Kasumi-1 (cell line): ENCODE results near the gene CACNA1F.

Source experiments
- DNase-seq, 2 experiments: peaks; one replicate each; lab custom pipeline; 2025; lab: John Stamatoyannopoulos, UW

The CACNA1F gene

DNA sequence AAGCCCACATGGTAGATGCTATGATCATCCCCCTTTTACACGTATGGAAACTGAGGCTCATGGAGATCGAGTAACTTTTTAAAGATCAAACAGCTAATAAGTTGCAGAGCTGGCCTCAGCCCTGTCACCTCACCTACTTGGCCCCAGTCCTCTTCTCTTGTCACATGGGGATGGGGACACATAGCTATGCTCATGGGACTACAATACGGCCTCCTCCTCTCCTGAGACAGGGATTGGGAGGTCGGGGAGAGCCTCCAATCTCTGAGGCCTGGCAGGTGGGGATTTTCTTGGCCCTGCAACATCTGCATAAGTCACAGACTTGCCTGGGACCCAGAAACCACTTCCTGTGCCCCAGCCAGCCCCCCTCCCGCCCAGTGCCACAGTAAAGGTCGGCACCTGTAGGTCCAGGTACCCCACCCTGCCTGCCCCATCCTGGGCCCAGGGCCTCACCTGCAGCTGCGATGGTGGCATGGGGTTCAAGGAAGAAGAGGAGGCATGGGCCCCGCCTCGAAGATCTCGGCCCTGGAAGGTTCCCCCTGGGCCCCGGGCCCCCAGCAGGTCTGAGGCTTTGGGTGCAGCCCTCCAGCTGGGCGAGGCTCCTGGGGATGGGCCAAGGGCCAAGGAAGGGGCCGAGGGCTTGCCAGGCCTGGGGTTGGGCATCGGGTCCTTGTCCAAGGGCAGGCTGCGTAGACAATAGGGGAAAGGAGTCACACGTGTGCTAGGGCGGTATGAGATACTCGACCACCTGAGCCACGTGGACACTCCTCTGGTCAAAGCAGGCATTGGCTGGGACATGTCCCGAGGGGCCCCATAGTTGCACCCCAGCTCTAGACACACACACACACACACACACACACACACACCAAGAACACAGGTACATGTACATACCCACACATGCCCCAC, 25.0 kb upstream of the CACNA1F start:
- DNase-seq, result no peak

DNA sequence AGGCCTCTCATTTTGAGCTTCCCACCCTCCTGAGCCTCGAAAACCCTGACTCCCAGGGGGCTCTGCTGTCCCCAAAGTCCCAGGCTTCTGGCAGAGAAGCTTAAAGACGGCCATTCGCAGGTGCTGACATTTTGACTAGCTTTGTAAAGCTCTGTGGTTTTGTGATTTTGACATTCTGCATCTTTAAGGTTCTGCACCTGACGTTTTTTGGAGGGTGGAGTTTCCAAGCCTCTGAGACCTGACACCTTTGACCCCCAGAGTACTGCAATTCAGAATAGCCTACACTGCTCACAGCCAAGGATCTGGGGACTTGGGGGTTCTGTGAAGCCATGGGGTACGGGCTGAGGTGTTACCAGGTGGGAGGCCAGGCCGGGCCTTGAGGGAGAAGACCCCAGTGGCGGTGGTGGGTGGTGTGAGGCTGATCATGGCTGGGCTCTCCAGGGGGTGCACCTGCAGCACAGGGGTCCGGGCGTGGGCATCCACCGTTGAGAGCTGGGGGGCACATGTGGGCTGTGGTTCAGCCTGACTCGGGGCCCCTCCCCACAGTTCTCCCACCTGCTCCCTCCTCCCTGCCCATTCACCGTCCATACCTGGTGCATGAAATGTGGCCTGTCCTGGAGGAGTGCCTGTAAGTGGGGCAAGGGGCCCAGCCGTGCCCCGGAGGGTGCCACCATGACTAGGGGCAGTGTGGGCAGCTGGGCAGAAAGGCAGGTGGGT, 24.1 kb upstream of the CACNA1F start:
- no peak for DNase-seq

DNA sequence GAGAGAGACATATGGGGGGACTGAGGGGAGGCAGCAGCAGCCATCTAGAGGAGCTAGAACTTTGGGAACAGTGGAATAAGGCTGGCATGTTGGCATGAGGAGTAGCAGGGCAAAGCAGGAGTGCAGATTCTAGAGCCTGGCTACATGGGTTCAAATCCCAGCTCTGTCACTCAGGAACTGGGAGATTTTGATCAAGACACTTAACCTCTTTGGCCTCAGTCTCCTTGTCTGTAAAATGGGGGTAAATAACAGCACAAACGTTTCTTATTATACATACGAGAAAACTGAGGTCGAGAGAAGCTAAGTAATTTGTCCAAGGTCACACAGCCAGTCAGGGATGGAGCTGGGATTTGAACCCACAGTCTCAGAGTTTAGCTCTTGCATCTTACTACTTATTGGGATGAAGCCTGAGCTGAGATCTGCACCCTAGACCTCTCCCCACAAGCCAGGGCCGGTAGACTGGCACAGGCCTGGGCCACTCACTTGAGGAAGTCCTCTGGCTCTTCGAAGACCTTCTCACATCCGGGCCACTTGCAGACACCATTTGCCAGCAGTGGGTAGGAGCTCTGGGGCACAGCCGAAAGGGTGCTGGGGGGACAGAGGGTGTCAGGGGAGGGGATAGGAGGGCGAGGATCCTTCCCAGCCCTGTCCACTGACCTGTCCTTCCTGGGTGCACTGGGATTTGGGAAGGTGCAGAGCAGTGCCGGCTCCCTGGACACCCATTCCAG, 23.3 kb upstream of the CACNA1F start:
- no peak for DNase-seq

DNA sequence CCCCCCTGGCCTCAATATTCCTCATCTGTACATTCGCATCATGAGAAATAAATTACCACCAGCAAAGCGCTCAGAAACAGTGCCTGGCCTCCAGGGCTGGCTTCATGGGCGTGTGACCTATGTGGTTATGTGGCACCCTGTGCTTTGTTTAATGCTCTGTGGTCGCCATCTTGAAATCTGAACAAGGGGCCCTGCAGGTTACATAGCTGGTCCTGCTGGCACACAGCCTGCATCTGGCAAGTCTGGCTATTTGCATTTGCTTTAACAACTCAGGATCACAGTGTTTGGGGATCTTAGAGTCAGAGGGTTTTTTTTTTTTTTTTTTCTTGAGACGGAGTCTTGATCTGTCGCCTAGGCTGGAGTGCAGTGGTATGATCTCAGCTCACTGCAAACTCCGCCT, 21.5 kb upstream of the CACNA1F start:
- no peak for DNase-seq

DNA sequence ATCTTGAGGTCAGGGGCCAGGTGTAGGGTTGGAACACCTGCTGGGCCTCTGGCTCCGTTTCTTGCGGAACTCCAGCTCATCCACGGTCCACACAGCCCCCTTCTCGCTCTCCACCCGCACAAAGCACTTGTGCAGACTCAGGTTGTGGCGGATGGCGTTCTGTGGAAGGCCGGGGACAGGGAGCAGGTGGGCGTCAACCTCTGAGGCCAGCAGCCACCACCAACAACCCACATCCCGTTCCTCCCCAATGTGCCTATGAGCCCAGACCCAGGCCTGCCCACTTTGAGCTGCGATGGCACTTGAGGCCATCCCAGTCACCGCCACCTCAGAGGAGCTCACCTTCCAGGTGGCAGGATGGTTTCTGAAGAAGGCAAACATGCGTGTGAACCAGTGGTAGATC, 18.2 kb upstream of the CACNA1F start:
- DNase-seq, result no peak

DNA sequence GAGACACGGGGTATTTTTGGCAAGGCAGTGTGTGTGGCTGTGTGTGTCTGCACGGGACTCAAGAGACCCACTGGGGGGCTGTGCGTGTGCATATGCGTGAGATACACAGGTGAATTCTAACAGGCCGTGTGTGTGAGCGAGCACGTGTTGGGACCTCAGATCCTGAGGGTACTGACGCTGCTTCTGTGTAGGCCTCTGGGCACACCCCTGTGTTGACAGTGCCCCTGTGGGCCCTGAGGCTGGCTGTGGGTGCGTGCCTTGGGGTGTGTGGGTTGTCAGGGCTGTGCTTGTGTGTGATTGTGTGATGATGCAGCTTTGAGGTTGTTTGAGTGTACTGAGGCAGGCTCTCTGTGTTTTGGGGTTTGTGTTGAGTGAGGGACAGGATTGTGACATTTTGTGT, 17.4 kb upstream of the CACNA1F start:
- DNase-seq, result no peak

DNA sequence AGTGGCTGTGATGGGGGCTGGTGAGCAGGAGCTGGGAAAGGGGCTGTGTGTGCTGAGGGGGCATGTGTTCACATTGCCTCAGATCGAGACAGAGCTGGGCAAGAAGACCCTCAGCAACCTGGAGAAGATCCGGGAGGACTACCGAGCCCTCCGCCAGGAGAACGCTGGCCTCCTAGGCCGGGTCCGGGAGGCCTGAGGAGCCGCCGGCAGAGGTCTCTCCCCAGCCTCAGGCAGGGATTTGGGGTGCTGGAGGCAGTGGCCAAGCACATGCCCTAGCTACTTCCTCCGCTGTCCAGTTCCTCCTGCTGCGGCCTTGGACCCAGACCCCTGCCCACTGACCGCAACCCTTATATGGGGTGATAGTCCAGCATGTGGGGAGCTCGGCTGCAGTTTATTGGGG, 16.9 kb upstream of the CACNA1F start:
- DNase-seq, result no peak

DNA sequence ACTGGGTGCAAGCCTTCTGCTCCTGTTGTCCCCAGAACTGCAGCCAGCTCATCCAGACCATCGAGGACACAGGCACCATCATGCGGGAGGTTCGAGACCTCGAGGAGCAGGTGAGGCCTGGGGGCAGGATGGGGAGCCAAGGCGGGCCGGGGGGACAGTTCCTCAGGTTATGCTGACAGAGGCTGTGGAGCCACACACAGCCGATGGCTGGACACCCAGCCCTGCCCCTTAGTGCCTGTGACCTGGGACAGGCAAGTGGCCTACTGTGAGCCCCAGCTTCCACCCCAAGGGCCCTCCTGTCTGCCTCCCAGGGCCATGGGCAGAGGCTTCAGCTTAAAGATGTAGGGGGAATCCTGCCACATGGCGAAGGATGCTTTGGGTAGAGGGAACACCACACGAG, 16.5 kb upstream of the CACNA1F start:
- no peak for DNase-seq

DNA sequence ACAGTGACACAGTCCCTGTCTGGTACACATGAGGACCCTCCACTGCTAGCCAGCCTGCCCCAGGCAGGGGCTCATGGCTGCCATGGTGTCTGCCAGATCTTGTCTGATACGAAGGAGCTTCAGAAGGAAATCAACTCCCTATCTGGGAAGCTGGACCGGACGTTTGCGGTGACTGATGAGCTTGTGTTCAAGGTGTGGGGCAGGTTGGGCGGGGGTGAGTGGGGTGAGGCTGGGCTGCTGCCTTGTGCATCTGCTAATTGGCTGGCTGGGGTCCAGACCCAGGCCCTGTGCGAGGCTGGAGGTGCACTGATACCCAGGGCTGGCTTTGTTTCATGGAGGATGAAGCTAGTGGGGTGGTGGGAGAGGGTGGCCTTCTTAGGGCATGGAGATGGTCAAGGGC, 15.9 kb upstream of the CACNA1F start:
- DNase-seq, result no peak

DNA sequence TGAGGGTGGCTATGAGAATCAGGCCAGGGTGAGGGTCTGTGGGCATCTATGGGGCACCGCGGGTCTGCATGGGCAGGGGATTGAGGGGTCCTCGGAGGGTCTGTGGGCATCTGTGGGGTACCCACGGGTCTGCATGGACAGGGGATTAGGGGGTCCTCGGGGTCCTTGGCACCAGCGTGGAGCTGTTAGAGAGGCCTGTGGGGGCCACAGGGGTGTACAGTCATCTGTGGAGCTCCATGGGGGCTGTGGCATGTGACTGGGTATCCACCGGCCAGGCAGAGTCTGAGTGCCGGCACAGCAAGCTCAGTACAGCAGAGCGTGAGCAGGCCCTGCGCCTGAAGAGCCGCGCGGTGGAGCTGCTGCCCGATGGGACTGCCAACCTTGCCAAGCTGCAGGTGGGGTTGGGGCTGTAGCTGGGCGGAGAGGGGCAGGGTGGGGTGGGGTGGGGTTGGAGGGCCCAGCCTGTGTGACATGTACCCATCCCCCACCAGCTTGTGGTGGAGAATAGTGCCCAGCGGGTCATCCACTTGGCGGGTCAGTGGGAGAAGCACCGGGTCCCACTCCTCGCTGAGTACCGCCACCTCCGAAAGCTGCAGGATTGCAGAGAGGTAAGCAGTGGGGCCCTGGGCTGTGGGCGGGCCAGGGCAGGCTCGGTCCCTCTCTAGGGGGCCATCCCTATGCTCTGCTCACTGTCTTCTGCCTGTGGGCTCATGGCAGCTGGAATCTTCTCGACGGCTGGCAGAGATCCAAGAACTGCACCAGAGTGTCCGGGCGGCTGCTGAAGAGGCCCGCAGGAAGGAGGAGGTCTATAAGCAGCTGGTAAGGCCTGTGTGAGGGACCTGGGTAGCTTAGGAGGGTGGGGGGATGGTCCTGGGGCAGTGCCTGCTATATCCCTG, 15.0 kb upstream of the CACNA1F start:
- DNase-seq, result no peak

DNA sequence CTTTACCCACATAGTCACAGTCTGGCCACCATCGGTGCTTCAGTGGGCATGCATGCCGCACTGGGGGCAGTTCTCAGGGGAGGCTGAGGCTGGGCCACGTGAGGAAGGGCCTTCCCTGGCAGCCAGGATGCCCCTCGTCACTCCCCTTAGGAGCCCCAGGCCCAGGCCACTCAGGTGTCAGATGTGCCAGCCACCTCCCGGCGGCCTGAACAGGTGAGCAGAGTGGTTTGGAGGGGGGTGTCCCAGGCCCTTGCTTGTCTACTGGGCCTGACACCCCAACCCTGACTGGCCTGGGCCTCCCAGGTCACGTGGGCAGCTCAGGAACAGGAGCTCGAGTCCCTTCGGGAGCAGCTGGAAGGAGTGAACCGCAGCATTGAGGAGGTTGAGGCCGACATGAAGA, 14.2 kb upstream of the CACNA1F start:
- DNase-seq, result no peak

DNA sequence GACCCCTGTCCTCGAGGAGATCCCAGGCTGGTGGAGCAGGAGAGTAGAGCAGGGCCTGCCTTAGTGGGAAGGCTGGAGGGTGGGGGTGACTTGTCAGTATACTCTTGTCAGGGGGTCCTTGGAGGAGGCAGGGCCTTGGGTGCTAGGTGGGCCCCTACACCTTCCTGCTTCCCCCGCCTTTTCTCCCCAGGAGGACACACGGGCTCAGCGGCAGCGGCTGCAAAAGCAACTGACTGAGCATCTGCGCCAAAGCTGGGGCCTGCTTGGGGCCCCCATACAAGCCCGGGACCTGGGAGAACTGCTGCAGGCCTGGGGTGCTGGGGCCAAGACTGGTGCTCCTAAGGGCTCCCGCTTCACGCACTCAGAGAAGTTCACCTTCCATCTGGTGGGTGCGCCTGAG, 13.4 kb upstream of the CACNA1F start:
- no peak for DNase-seq

DNA sequence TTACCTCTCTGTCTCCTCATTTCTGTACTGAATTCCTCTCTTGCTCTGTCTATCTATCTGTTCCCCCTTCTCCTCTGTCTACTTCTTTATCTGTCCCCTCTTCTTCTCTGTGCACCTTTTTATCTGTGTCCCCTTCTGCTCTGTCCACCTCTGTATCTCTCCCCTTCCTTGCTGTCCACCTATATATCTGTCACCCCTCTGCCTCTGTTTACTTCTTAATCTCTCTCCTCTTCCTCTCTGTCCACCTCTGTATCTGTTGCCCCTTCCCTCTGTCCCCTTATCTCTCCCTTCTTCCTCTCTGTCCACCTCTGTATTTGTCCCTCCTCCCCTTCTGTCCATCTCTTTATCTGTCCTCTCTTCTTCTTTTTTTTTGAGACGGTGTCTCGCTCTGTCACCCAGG, 11.1 kb upstream of the CACNA1F start:
- no peak for DNase-seq

DNA sequence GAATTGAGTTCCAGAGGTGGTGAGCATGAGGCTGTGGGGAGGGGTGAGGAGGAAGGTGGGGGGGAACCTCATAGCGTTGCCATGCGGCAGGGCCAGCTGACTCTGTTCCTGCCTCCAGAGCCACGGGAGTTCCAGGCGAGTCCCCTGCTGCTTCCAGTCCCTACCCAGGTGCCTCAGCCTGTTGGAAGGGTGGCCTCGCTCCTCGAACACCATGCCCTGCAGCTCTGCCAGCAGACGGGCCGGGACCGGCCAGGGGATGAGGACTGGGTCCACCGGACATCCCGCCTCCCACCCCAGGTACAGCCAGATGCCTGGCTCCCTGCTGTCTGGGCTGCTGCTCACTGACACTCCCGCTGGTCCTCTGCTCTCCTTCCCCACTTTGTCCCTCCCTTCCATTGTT, 10.0 kb upstream of the CACNA1F start:
- no peak for DNase-seq

DNA sequence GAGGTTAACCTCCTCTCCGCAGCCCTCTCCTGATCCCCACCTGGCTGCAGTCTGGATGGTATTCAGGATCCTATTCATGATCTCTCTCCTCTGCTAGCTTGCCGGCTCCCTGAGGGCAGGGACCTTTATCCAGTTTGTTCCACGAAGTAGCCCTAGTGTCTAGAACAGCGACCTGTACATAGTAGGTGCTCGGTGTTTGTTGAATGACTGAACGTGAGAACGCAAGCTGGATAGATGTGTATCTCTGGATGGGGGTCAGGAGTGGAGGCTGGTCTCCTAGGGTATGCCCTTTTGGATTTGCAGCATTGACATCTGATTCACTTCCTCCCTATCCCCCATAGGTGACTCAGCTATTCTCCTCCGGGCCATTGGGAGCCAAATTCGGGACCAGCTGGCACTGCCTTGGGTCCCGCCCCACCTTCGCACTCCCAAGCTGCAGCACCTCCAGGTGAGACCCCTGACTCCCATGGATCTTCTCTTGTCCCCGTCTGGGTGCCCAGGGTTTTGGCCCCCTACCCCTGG, 9.5 kb upstream of the CACNA1F start:
- DNase-seq, result no peak

DNA sequence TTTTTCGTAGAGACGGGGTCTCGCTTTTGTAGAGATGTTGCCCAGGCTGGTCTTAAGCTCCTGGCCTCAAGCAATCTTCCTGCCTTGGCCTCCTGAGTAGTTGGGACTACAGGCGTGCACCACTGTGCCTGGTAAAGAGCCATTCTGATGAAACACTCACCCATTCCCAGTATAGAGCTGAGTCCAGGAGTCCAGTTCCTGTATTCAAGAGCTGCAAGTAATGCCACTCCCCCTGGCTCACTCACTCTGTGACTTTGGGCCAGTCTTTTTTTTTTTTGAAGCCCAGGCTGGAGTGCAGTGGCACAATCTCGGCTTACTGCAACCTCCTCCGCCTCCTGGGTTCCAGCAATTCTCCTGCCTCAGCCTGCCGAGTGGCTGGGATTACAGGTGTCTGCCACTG, 5.6 kb upstream of the CACNA1F start:
- no peak for DNase-seq

DNA sequence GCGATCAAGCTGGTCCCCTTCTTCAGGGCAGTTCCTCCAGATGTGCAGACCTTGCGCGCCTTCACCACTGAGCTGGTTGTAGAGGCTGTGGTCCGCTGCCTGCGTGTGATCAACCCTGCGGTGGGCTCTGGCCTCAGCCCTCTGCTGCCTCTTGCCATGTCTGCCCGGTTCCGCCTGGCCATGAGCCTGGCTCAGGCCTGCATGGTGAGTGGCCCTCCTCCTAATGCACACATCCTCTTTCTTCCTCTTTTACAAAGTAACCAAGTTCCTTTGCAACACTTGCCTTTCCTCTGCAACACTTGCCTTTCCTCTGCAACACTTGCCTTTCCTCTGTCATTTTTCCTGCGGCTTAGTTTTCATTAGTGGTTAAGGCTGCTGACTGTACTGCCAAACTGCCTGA, 3.9 kb upstream of the CACNA1F start:
- DNase-seq, result peak; percentile 73 to 81

DNA sequence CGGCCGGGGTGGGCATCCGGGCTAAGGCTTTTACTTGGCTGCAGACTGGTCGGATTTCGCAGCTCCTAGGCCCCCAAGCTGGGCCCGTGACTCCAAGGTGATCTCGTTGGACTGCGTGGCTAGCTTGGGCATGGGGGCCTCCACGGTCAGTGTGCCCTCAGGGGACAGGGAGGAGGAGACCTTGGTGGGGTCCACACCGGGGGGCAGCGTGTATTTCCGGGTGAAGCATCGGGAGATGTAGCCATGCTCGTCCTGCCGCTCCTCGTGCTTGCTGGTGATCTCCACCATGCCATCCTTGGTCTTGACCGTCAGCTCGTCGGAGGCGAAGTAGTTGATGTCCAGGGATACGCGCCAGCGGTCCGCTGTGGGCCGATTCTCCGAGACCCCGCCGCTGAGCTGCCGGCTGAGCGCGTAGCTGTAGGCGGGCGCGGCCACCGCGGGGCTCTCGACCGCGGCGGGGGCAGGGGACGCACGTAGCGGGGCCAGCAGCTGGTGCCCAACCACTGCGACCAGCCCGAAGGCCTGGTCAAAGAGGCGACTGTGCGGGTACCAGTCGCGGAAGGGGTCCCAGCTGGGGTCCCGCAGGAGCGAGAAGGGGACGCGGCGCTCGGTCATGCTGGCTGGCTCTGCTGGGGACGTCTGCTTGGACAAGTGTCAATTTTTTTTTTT, 881 bp upstream of the CACNA1F start:
- no peak for DNase-seq

DNA sequence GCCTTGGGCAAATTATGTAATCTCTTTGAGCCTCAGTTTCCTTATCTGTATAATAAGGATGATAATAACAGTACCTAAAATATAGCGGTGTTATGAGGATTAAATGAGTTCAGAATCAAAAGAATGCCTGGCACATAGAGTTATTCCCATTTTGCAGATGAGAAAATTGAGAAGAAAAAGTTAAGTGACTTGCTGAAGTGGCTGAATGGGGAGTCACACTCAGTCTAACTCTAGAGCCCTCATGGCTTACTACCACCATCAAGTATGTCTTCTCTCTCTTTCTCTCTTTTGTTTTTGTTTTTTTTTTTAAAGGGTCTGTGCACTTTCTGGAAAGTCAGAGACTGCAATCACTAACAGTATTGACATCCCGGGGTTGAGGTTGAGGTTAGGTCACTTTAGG, 615 bp downstream of the CACNA1F start:
- no peak for DNase-seq

DNA sequence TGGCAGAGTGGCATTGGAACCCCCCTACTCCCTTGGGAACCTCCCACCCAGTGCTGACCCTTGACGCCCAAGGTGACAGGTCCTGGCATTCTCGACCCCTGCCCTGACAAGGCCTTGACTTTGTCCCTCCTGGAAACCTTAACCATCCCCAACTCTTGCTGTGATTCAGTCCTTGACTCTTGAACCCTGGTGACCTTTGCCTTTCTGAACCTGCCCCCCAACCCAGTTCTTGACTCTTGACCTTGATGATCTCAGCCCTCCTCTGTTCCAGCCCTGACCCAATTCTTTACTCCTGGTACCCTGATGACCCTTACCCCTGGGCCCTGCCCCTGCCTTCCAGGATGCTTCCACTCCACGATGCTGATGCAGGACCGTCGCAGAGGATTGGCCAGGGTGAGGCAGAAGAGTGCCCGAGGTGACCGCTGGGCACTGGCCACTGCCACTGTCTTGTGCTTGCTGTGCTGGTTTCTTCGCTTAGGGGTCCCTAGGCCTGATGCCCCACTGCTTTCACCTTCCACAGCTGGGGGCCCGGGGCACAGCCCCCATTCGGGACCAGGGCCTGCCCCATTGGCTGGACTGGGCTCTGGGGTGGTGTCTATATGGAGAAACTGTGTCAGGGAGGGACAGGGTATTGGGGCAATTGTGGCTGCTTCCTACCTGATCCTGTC, 1.7 kb downstream of the CACNA1F start:
- DNase-seq, result no peak
